Measurements from ENCODE around the gene ABI3BP.

The ABI3BP gene

GRCh38 chr3:100730524-100730923 lies 262.7 kb downstream of the ABI3BP start:
- DNase-seq (ENCODE audit: low read depth), result no peak

- no peak for DNase-seq (ENCODE audit: low read depth)
Observed at GRCh38 chr3:100726706-100727105, 266.5 kb downstream of the ABI3BP start.

GRCh38 chr3:100725935-100726513 lies 267.2 kb downstream of the ABI3BP start:
- no peak for DNase-seq (ENCODE audit: low read depth)

GRCh38 chr3:100720426-100720825 lies 272.8 kb downstream of the ABI3BP start:
- DNase-seq (ENCODE audit: low read depth), result no peak

GRCh38 chr3:100719136-100719535 lies 274.1 kb downstream of the ABI3BP start:
- no peak for DNase-seq (ENCODE audit: low read depth)

GRCh38 chr3:100717637-100718487 lies 275.4 kb downstream of the ABI3BP start:
- DNase-seq (ENCODE audit: low read depth), result no peak

GRCh38 chr3:100717063-100717462 lies 276.2 kb downstream of the ABI3BP start:
- no peak for DNase-seq (ENCODE audit: low read depth)

- no peak for DNase-seq (ENCODE audit: low read depth)
Observed at GRCh38 chr3:100715176-100715575, 278.0 kb downstream of the ABI3BP start.

GRCh38 chr3:100710261-100710968 lies 282.8 kb downstream of the ABI3BP start:
- DNase-seq (ENCODE audit: low read depth), result no peak

GRCh38 chr3:100709842-100710260 lies 283.4 kb downstream of the ABI3BP start:
- DNase-seq (ENCODE audit: low read depth), result no peak

GRCh38 chr3:100708989-100709841 lies 284.0 kb downstream of the ABI3BP start, which contains the start of gene TFG:
Gene TFG, plus strand, starts transcription at chr3:100709494. Its CDS starts 4,192 bp downstream, at chr3:100713686.
- DNase-seq (ENCODE audit: low read depth), result peak; percentile 98

GRCh38 chr3:100708644-100708988 lies 284.6 kb downstream of the ABI3BP start:
- no peak for DNase-seq (ENCODE audit: low read depth)

GRCh38 chr3:100706365-100706764 lies 286.9 kb downstream of the ABI3BP start:
- DNase-seq (ENCODE audit: low read depth), result no peak

GRCh38 chr3:100703865-100704264 lies 289.4 kb downstream of the ABI3BP start:
- no peak for DNase-seq (ENCODE audit: low read depth)

GRCh38 chr3:100702980-100703345 lies 290.3 kb downstream of the ABI3BP start:
- DNase-seq (ENCODE audit: low read depth), result no peak

- no peak for DNase-seq (ENCODE audit: low read depth)
Observed at GRCh38 chr3:100702082-100702979, 290.9 kb downstream of the ABI3BP start.

- DNase-seq (ENCODE audit: low read depth), result no peak
Observed at GRCh38 chr3:100700708-100701107, 292.5 kb downstream of the ABI3BP start.

Measured in GM04504 (cell line).